SH-SY5Y (cell line): ENCODE data around the gene PRR16.

Experiments
- GATA2 ChIP-seq: IDR thresholded peaks from 2 replicates; pipeline ENCODE4 v1.6.1; 2011; ENCODE audit warnings: mild to moderate bottlenecking, low read depth, low read length
- GATA3 ChIP-seq: IDR thresholded peaks from 2 replicates; pipeline ENCODE4 v1.6.1; 2011; ENCODE audit warnings: low read depth, mild to moderate bottlenecking, low read length, moderate library complexity

GRCh38 chr5:120703918-120704587 lies 240.0 kb downstream of the PRR16 start:
- TF ChIP-seq GATA3 (no peak), GATA2 (no peak)
